ENCODE data around the gene PPP2R2D. TPM values are rescaled to one million over a fixed set of nuclear protein-coding genes. Genes with fewer than 3 reads are reported as not detected.

Gene PPP2R2D
- total and polyA plus RNA-seq, 12 donors: 26.8 to 46.5 (median 35.1) TPM

- peak in 1 of 8 donors; percentile 8 for ATAC-seq
- DNase-seq: no peak
- WGBS, 2 donors: 70 to 76% methylated on average over 28 of the region's 28 CpGs
- no peak overlapping the region for H3K27ac ChIP-seq
- TF ChIP-seq CTCF (IDR thresholded peaks at IDR 0.05): no peak
- H3K4me3 ChIP-seq: no peak overlapping the region
- peaks cover 0 to 42% (median 29%) of the 10 kb centered on the region in 7 donors for H3K27me3 ChIP-seq
- H3K9me3 ChIP-seq: no peaks in the 10 kb centered on the region
- intact Hi-C loops (cut with DNase I): loop anchor here in 1 of 10 donors (10.0 kb wide), 1 partner anchor 253 kb away; no protein-coding TSS in a partner anchor
- peaks cover 0 to 2% (median 0%) of the 10 kb centered on the region in 9 donors for H3K4me1 ChIP-seq
- no peaks in the 10 kb centered on the region for H3K36me3 ChIP-seq
Measured at GRCh38 chr10:131891929-131892805, 8.6 kb upstream of the PPP2R2D start.

DNA sequence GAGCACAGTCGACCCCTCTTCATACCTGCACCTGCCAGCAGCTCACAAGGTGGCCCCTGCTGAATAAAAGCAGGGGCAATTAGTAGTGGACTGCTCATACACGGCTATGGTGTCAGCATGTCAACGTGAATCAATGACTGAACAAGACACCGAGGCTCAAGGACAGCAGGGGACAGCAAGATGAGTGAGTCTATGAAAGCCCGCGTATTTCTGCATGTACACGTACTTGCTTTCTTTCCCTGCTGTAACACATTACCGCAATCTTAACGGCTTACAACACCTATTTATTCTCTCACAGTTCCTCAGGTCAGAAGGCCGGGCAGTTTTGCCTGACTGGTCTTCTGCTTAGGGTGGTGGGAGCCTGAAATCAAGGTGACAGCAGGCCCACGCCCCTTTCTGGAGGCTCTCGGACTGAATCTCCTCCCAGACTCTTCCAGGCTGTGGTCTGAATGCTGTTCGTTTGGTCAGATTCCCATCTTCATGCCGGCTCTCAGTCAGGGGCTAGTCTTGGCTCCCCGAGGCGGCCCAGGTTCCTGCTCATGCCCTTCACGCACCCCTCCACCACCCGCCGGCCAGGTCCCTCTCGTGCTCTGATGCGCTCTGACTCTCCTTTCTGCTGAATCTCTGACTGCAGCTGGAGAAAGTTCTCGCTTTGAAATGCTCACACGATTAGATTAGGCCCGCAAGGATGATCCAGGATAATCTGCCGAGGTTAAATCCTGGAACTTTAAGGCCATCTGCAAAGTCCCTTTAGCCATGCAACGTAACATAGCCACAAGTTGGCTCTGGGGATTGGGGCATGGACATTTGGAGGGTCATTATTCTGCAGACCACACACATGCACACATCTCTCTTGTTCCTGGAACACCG is 7.8 kb upstream of the PPP2R2D start:
- ATAC-seq (no peak), DNase-seq (no peak)
- peaks cover 0 to 2% (median 0%) of the 10 kb centered on the region in 9 donors for H3K4me1 ChIP-seq
- H3K9me3 ChIP-seq: no peaks in the 10 kb centered on the region
- no peak overlapping the region for H3K4me3 ChIP-seq
- no peak for TF ChIP-seq CTCF (IDR thresholded peaks at IDR 0.05)
- intact Hi-C loops (cut with DNase I): loop anchor here in 1 of 10 donors (10.0 kb wide), 1 partner anchor 252 kb away; no protein-coding TSS in a partner anchor
- no peak overlapping the region for H3K27ac ChIP-seq
- peaks cover 0 to 47% (median 29%) of the 10 kb centered on the region in 7 donors for H3K27me3 ChIP-seq
- H3K36me3 ChIP-seq: no peaks in the 10 kb centered on the region
- 82 to 88% methylated on average over 27 of the region's 27 CpGs for WGBS, 2 donors

GRCh38 chr10:131895116-131895515 is 5.7 kb upstream of the PPP2R2D start:
- intact Hi-C loops (cut with DNase I): loop anchor here in 2 of 10 donors (5.0 to 10.0 kb wide), 2 partner anchors 87 to 250 kb away; partner anchors contain the start of gene BNIP3 (in 1 of the 2)
- no peak for DNase-seq

More at GRCh38 chr10:131895116-131895515, 5.7 kb upstream of the PPP2R2D start:
- Histone ChIP-seq H3K27me3 (peaks cover 0 to 60% (median 43%) of the 10 kb centered on the region in 7 donors), H3K4me1 (peaks cover 0 to 7% (median 4%) of the 10 kb centered on the region in 9 donors), H3K27ac (no peak overlapping the region), H3K9me3 (no peaks in the 10 kb centered on the region), H3K4me3 (no peak overlapping the region), H3K36me3 (no peaks in the 10 kb centered on the region)
- no peak for TF ChIP-seq CTCF (IDR thresholded peaks at IDR 0.05)
- 93 to 94% methylated on average over 17 of the region's 17 CpGs for WGBS, 2 donors
- no peak for ATAC-seq
